ENCODE results near the gene GDF7. TPM values are rescaled to one million over a fixed set of nuclear protein-coding genes. Genes with fewer than 3 reads are reported as not detected.

The GDF7 gene
- total and polyA plus RNA-seq, 10 of the 15 experiments (the other 5 are each of a cell fraction or from before 2014, with no cell fraction given) = 0.02 to 0.11 (median 0.04) TPM; not detected in 1

- TF ChIP-seq ZNF687 (IDR thresholded peaks at IDR 0.05) (no peak), JUND (IDR thresholded peaks at IDR 0.05; ENCODE audit: low read depth, low read length) (no peak), SREBF2 (IDR thresholded peaks at IDR 0.05; ENCODE audit: low read length) (no peak), SUPT20H (IDR thresholded peaks at IDR 0.05; ENCODE audit: borderline replicate concordance, control insufficient read depth, low read depth, low read length) (no peak), PKNOX1 (IDR thresholded peaks at IDR 0.05) (no peak), DPF2 (IDR thresholded peaks at IDR 0.05) (no peak), RFX5 (IDR thresholded peaks at IDR 0.05; ENCODE audit: low read depth, low read length) (no peak), NFIC (IDR thresholded peaks at IDR 0.05; ENCODE audit: low read depth, low read length) (no peak), MYC (IDR thresholded peaks at IDR 0.05; ENCODE audit: insufficient read depth, insufficient read length, insufficient replicate concordance, low read length, severe bottlenecking) (no peak), WRNIP1 (IDR thresholded peaks at IDR 0.05; ENCODE audit: borderline replicate concordance, low read depth, low read length) (no peak), ATF3 (IDR thresholded peaks at IDR 0.05; ENCODE audit: borderline replicate concordance, extremely low read depth, low read depth, low read length) (no peak), ATF7 (IDR thresholded peaks at IDR 0.05; ENCODE audit: low read depth) (no peak), RAD51 (IDR thresholded peaks at IDR 0.05) (no peak), KLF5 (IDR thresholded peaks at IDR 0.05; ENCODE audit: partially characterized antibody) (no peak)
These were observed 7.5 kb downstream of the GDF7 start (continued) for GRCh38 chr2:20674309-20674965.
